Transverse colon (tissue), 4 donors: ENCODE data around the gene AIPL1. TPM values are rescaled to one million over a fixed set of nuclear protein-coding genes. Genes with fewer than 3 reads are reported as not detected.

Source experiments
- DNase-seq: peaks from one replicate; pipeline ENCODE4 v3.0.0-alpha.2; 2019
- H3K27ac ChIP-seq, 4 donors: fragments of 200-600 bp; sonication (generic); 2 replicates each; pipeline ENCODE4 v1.5.1; 2016 to 2018; ENCODE audit warnings: inconsistent platforms in 4 of 4
- H3K27me3 ChIP-seq: fragments of 200-600 bp; sonication (generic); 2 replicates; pipeline ENCODE4 v1.5.1; 2017; ENCODE audit warnings: inconsistent platforms
- H3K36me3 ChIP-seq, 4 donors: fragments of 200-600 bp; sonication (generic); 2 replicates each; pipeline ENCODE4 v1.5.1; 2017 to 2019; ENCODE audit warnings: inconsistent platforms in 4 of 4
- H3K4me1 ChIP-seq, 4 donors: fragments of 200-600 bp; sonication (generic); 2 replicates each; pipeline ENCODE4 v1.5.1; 2017 to 2020; ENCODE audit warnings: inconsistent platforms in 4 of 4
- H3K4me3 ChIP-seq, 4 donors: fragments of 200-600 bp; sonication (generic); 1 replicate in 1 of 4; 2 replicates in 3 of 4; pipeline versions ENCODE4 v1.5.1 to v1.6.1; 2017 to 2019; ENCODE audit warnings: inconsistent platforms in 4 of 4
- H3K9me3 ChIP-seq, 2 donors: fragments of 200-600 bp; sonication (generic); 2 replicates each; pipeline ENCODE4 v1.5.1; 2017 to 2019; ENCODE audit warnings: inconsistent platforms in 2 of 2
- CTCF ChIP-seq, 5 experiments: fragments of 200-600 bp in 3 of 5; fragments of 450-650 bp in 2 of 5; sonication (generic) in 3 of 5; IDR thresholded peaks; 1 replicate in 2 of 5; 2 replicates in 3 of 5; pipeline ENCODE4 v1.5.1; 2016 to 2017; ENCODE audit warnings: antibody characterized with exemption in 5 of 5, inconsistent platforms in 3 of 5, mild to moderate bottlenecking in 2 of 5, moderate library complexity in 1 of 5
- EP300 ChIP-seq: sonication (generic); formaldehyde crosslinking; IDR thresholded peaks from one replicate; pipeline ENCODE4 v1.6.1; 2017; ENCODE audit warnings: antibody characterized with exemption, low read depth
- POLR2A ChIP-seq: fragments of 450-650 bp; IDR thresholded peaks from one replicate; pipeline ENCODE4 v1.6.1; 2016; ENCODE audit warnings: antibody characterized with exemption, mild to moderate bottlenecking, moderate library complexity
- POLR2AphosphoS5 ChIP-seq, 3 donors: sonication (generic); formaldehyde crosslinking; IDR thresholded peaks; one replicate each; pipeline ENCODE4 v1.6.1; 2016; ENCODE audit warnings: antibody characterized with exemption in 3 of 3
- WGBS, 2 donors: methylation state at CpG; one replicate each; pipeline ENCODE4 v1.1.5; 2018; ENCODE audit warnings: low coverage in 1 of 2; 5-methylcytosine and 5-hydroxymethylcytosine counted together
- in situ Hi-C, 4 donors: fragments of 200-750 bp; cut with MboI; loops; one replicate each; pipeline versions ENCODE4 v1.15.0 to v1.15.1; 2017; ENCODE audit warnings: low sequenced_read_pairs in 3 of 4, low pct_ligation_motif_present in 1 of 4, low pct_unique_long_range_greater_than_20kb in 1 of 4
- intact Hi-C: fragments of 100-400 bp; cut with DNase I; formaldehyde crosslinking; loops from one replicate; pipeline ENCODE4 v1.15.1; 2023; ENCODE audit warnings: low total_unique reads
- total RNA-seq, 4 donors: library from RNA; depleted of rRNA; stranded (reverse); fragments of >200 nt; gene quantifications; one replicate each; pipeline ENCODE4 v1.1.0, GENCODE V29; 2016

AIPL1 gene
- total RNA-seq, 4 donors from 2014 or later = not detected

GRCh38 chr17:6452471-6453266 is 17.7 kb upstream of the AIPL1 start:
- 89% methylated on average over 3 to 10 of the region's 10 CpGs for WGBS, 2 donors
- Histone ChIP-seq H3K27ac (no peak overlapping the region), H3K4me1 (peaks cover 0 to 17% (median 10%) of the 10 kb centered on the region in 4 donors), H3K4me3 (no peak overlapping the region), H3K27me3 (peaks cover 5% of the 10 kb centered on the region), H3K9me3 (no peaks in the 10 kb centered on the region), H3K36me3 (no peaks in the 10 kb centered on the region)
- intact Hi-C loops (no loop called here), in situ Hi-C loops (loop anchor here in 3 of 4 donors (25.0 kb wide), 1 partner anchor 185 kb away; the partner anchor contains the start of genes KIAA0753 (in 3 of the 3) and TXNDC17 (in 3 of the 3))
- DNase-seq = no peak
- TF ChIP-seq EP300 (no peak), CTCF (IDR thresholded peaks at IDR 0.05) (no peak), POLR2AphosphoS5 (IDR thresholded peaks at IDR 0.05) (no peak), POLR2A (no peak)

- H3K9me3 ChIP-seq = no peaks in the 10 kb centered on the region
- peaks cover 5% of the 10 kb centered on the region for H3K27me3 ChIP-seq
- in situ Hi-C loops = loop anchor here in 3 of 4 donors (25.0 kb wide), 1 partner anchor 186 kb away; the partner anchor contains the start of genes KIAA0753 (in 3 of the 3) and TXNDC17 (in 3 of the 3)
- no peak overlapping the region for H3K27ac ChIP-seq
- H3K36me3 ChIP-seq = no peaks in the 10 kb centered on the region
- no peak for DNase-seq
- TF ChIP-seq POLR2A (no peak), CTCF (IDR thresholded peaks at IDR 0.05) (no peak), EP300 (no peak), POLR2AphosphoS5 (IDR thresholded peaks at IDR 0.05) (no peak)
- H3K4me3 ChIP-seq = no peak overlapping the region
- WGBS, 2 donors = 34 to 41% methylated on average over 6 to 12 of the region's 12 CpGs
- peaks cover 0 to 7% (median 3%) of the 10 kb centered on the region in 4 donors for H3K4me1 ChIP-seq
- intact Hi-C loops = no loop called here
Observed at GRCh38 chr17:6450926-6451832, 16.3 kb upstream of the AIPL1 start.

GRCh38 chr17:6449307-6449706 is 14.4 kb upstream of the AIPL1 start:
- peaks cover 0 to 6% (median 5%) of the 10 kb centered on the region in 4 donors for H3K4me1 ChIP-seq
- intact Hi-C loops (no loop called here), in situ Hi-C loops (no loop called here)
- DNase-seq = no peak
- H3K36me3 ChIP-seq = no peaks in the 10 kb centered on the region
- no peaks in the 10 kb centered on the region for H3K9me3 ChIP-seq
- no peak overlapping the region for H3K27ac ChIP-seq
- H3K4me3 ChIP-seq = no peak overlapping the region
- 89% methylated on average over 6 of the region's 6 CpGs; no CpG with 5 or more reads in 1 of the 2 donors for WGBS, 2 donors
- no peaks in the 10 kb centered on the region for H3K27me3 ChIP-seq
- no peak for TF ChIP-seq POLR2AphosphoS5 (IDR thresholded peaks at IDR 0.05)
- TF ChIP-seq CTCF (IDR thresholded peaks at IDR 0.05) = no peak
- no peak for TF ChIP-seq EP300
- TF ChIP-seq POLR2A = no peak

GRCh38 chr17:6448473-6448872 is 13.6 kb upstream of the AIPL1 start:
- WGBS, 2 donors = 93% methylated on average over 6 of the region's 6 CpGs; no CpG with 5 or more reads in 1 of the 2 donors
- no peak for TF ChIP-seq EP300
- no peak for TF ChIP-seq CTCF (IDR thresholded peaks at IDR 0.05)
- no peak for TF ChIP-seq POLR2A
- TF ChIP-seq POLR2AphosphoS5 (IDR thresholded peaks at IDR 0.05) = no peak
- no peak overlapping the region for H3K27ac ChIP-seq
- intact Hi-C loops = no loop called here
- H3K4me1 ChIP-seq = peaks cover 0 to 11% (median 10%) of the 10 kb centered on the region in 4 donors
- H3K9me3 ChIP-seq = no peaks in the 10 kb centered on the region
- in situ Hi-C loops = no loop called here
- H3K4me3 ChIP-seq = no peak overlapping the region
- no peak for DNase-seq
- H3K27me3 ChIP-seq = no peaks in the 10 kb centered on the region
- no peaks in the 10 kb centered on the region for H3K36me3 ChIP-seq
